HG03108 (cell line): ENCODE data around the gene ACADM.
"Not testable (repeated sequence)": the region's sequence is repeated elsewhere in the genome, so short reads cannot be mapped to it uniquely, and the experiment has no call there.

ENCODE experiments used
- ATAC-seq: cut with Tn5 transposase; IDR thresholded peaks from one replicate; pipeline ENCODE4 v1.9.1; 2021; ENCODE audit warnings: moderate library complexity; ENCODE audit not compliant: unreplicated experiment

Gene ACADM

DNA sequence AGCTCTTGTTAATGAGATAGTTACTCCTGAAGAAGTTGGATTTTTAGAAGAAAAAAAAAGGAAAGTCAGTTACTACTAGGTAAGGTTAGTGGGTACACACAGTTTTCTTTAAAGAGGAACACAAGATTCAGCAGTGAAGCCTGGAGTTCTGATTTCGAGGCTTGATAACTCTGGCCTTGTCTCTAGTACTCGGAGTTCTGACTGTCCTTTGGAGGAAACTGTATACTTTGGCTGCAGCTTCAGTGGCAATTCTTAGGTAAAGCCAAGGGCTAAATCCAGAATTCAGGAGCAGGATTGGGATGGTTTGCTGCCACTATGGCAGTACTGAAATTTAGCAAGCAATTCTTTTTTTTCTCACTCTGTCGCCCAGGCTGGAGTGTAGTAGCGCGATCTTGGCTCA is 9.2 kb downstream of the ACADM start:
- ATAC-seq, result no peak

DNA sequence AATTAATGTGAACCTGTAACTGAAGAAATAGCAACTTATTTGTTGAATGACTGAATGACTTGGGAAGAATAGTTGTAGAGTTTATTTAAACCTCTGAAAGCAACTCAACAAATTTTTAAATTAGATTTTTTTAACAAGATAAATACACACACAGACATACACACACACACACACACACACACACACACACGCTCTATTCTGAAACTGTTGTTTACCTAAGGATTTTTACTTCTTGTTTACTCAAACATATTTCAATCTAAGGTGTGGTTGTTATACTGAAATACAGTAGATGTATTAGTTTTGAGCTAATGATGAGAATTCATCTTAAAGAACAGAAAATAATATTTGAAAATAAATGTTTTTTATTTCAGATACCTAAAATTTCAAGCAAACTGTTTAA is 11.5 kb downstream of the ACADM start:
- ATAC-seq, result no peak

DNA sequence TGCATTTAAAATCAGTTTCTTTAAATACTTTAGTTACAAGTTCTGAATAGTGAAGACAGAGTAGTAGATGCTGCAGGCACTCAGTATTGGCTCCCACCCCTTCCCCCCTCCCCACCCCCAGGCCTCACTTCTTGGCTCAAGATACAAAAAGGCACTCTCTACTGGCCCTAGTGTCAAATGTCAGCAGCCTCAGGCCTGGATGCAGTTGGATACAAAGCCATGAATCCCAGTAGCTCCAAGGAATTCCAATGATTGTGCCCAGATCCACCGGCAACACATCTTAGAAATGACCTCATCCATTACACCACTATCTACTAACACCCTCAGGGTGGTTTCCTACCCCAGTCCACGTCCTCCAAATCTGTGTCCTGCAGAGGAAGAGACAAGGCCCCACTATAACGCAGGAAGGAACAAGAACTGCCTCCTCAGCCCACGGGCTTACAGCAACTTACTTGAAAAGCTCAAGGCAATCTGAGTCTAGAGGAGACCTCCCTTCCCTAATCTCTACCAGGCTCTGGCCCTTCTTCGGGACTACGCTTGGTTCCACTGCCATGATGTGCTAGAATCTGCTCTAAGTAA is 17.6 kb downstream of the ACADM start:
- ATAC-seq, result no peak

DNA sequence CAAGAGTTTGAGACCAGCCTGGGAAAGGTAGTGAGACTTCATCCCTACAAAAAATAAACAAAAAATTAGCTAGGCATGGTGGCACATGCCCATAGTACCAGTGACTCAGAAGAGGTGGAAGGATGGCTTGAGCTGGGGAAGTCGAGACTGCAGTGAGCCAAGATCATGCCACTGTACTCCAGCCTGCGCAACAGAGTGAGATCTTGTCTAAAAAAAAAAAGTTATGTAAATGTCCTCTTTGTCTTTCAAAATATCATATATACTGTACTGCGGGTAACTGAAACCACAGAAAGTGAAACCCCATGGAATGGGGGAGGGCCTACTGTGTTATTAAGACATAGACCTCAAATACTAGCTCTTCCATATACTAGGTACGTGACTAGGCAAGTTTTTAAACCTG is 20.8 kb downstream of the ACADM start:
- ATAC-seq, result no peak

DNA sequence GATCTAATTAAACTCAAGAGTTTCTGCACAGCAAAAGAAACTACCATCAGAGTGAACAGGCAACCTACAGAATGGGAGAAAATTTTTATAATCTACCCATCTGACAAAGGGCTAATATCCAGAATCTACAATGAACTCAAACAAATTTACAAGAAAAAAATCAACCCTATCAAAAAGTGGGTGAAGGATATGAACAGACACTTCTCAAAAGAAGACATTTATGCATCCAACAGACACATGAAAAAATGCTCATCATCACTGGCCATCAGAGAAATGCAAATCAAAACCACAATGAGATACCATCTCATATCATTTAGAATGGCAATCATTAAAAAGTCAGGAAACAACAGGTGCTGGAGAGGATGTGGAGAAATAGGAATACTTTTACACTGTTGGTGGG is 32.7 kb downstream of the ACADM start:
- not testable (repeated sequence) for ATAC-seq

DNA sequence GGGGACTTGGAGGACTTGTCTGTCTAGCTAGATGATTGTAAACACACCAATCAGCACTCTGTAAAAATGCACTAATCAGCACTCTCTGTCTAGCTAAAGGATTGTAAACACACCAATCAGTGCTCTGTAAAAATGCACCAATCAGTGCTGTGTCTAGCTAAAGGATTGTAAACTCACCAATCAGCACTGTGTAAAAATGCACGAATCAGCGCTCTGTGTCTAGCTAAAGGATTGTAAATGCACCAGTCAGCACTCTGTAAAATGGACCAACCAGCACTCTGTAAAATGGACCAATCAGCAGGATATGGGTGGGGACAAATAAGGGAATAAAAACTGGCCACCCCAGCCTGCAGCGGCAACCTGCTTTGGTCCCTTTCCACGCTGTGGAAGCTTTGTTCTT is 34.0 kb downstream of the ACADM start:
- ATAC-seq, result not testable (repeated sequence)

DNA sequence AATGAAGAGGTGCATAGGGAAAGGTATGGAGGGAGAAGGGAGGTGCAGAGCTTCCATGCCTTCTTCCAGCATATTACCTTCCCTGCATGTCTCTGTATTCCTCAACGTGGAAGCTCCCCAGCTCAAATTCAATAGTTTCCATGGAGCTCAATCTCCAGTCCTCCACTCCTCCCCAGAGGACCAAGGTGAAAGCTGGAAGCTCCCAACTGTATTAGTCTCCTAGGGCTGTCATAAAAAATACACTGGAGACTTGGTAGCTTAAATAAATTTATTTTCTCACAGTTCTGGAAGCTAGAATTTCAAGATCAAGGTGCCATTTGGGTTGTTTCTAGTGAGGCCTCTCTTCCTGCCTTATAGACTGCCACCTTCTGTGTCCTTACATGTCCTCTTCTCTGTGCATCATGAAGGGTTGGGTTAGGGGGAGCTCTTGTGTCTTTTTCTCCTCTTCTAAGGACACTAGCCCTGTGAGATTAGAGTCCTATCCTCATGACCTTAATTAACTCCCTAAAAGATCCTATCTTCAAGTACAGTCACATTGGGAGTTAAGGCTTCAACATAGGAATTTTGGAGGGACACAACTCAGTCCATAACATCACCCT is 39.6 kb downstream of the ACADM start:
- ATAC-seq, result no peak

DNA sequence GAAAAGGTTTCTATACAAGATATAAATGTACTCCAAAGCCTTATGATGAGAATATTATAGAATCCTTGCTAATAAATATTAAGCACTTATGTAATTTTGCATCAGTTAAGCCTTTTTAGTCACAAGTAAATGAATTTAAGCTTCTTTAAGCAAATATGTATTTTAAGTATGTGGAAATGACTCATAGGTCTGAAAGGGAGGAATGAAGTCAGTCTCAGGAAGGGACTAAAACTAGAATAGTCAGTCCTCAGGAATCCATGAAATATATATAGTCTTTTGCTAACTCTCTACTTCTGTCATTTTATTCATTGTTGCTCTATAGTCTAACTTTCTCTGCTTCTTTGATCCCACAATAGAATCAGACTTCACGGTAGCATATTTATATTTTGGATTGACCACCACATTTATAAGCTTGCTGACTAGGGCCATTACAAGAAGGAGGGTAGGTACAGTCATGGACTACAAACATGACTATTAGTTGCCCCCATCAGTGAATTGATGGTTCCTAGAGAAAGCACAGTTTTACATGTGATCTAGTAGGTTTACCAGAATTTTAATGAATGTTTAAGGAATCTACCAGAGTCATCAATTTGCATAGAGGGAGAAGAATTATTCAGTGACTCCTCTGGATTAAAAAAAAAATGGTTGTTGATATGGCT is 41.3 kb downstream of the ACADM start:
- no peak for ATAC-seq

DNA sequence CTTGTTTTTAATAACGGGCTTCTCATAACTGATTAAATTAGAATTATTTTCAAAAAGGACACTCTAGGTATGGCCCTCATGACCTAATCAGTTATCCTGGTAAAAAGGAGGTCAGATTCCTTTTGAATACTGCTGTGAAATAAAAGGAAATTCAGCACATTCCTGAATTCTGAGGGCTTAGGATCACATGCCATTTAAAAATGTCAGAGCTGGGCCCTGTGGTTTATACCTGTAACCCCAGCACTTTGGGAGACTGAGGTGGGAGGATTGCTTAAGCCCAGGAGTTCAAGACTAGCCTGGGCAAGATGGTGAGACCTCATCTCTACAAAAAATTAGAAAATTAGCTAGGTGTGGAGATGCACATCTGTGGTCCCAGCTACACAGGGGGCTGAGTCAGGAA is 43.5 kb downstream of the ACADM start:
- no peak for ATAC-seq

DNA sequence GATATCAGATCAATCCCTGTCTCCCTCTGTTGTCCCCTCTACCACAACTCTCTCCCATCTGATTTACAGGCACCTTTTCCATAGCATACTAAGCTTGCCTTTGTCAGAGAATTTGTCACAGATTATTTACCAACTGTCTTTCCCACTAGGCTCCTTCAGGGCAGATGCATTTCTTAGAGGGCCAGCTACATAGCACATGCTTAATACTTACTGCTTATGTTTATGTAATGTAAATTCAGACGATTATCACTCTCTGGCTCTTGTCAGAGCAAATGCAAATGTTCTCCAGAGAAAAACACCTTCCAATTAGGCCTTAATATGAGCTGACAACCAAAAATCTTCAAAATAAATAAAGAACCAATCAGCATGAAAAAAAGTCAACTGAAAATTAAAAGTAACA is 46.3 kb downstream of the ACADM start:
- no peak for ATAC-seq

DNA sequence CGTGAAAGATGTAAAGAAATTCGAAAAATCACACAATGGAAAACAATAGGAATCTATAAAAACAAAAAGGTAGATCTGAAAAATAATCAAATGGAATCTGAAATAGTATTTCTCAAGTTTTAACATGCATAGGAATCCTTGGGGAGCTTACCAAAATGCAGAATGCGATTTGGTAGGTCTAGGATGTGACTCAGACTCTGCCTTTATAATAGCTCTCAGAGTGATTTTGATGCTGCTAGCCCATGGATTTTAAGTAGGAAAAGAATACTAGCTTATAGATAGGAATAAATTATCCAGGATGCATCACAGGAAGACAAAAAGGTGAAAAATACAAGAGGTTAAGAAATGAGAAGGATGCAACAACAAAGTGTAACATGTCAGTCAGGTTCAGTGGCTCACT is 47.5 kb downstream of the ACADM start:
- no peak for ATAC-seq

DNA sequence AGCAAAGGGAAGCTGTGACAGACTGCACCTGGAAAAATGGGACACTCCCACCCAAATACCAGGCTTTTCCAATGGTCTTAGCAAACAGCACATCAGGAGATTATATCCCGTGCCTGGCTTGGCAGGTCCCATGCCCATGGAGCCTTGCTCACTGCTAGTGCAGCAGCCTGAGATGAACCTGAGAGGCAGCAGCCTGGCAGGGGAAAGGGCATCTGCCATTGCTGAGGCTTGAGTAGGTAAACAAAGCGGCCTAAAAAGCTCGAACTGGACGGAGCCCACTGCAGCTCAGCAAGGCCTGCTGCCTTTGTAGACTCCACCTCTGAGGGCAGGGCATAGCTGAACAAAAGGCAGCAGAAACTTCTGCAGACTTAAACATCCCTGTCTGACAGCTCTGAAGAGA is 53.3 kb downstream of the ACADM start:
- not testable (repeated sequence) for ATAC-seq

DNA sequence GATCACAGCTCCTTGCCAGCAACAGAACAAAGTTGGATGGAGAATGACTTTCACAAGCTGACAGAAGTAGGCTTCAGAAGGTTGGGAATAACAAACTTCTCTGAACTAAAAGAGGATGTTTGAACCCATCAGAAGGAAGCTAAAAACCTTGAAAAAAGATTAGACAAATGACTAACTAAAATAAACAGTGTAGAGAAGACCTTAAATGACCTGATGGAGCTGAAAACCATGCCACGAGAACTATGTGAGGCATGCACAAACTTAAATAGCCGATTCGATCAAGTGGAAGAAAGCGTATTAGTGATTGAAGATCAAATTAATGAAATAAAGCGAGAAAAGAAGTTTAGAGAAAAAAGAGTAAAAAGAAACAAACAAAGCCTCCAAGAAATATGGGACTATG is 54.2 kb downstream of the ACADM start:
- ATAC-seq, result not testable (repeated sequence)

DNA sequence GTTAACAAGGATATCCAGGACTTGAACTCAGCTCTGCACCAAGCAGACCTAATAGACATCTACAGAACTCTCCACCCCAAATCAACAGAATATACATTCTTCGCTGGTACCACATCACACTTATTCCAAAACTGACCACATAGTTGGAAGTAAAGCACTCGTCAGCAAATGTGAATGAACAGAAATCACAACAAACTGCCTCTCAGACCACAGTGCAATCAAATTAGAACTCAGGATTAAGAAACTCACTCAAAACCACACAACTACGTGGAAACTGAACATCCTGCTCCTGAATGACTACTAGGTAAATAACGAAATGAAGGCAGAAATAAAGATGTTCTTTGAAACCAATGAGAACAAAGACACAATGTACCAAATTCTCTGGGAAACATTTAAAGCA is 55.7 kb downstream of the ACADM start:
- ATAC-seq, result not testable (repeated sequence)

DNA sequence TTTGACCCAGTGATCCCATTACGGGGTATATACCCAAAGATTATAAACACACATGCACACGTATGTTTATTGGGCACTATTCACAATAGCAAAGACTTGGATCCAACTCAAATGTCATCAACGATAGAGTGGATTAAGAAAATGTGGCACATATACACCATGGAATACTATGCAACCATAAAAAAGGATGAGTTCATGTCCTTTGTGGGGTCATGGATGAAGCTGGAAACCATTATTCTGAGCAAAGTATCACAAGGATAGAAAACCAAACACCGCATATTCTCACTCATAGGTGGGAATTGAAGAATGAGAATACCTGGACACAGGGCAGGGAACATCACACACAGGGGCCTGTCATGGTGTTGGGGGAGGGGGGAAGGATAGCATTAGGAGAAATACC is 59.4 kb downstream of the ACADM start:
- ATAC-seq, result not testable (repeated sequence)

DNA sequence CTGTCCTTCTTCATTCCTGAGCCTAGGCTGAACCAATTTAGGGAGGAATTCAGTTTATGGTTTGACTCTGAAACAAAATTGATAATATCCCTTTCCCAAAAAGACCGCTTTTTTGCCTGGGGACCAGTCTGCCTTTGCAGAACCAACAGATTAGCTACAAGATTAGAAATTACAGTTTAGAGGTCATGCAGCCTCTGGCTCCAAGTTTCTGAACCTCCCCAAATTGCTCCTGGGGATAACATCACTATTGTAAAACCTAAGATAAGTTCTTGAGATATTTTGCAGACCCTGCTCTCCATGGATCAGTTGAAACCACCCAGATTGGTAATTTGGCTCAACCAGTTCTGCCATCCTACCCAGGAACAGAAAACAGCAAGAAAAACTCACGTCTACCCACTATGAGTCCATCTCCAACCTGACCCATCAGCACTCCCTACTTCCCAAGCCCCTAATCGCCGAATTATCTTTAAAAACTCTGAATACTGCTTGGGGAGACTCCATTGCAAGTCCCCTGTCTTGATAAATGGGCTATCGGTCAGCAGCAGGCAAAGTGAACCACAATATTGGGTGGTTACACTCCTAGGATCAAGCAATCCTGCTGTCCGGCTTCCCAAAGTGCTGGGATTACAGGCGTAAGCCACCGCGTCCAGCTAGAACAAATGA is 60.9 kb downstream of the ACADM start:
- peak; percentile 18 for ATAC-seq

DNA sequence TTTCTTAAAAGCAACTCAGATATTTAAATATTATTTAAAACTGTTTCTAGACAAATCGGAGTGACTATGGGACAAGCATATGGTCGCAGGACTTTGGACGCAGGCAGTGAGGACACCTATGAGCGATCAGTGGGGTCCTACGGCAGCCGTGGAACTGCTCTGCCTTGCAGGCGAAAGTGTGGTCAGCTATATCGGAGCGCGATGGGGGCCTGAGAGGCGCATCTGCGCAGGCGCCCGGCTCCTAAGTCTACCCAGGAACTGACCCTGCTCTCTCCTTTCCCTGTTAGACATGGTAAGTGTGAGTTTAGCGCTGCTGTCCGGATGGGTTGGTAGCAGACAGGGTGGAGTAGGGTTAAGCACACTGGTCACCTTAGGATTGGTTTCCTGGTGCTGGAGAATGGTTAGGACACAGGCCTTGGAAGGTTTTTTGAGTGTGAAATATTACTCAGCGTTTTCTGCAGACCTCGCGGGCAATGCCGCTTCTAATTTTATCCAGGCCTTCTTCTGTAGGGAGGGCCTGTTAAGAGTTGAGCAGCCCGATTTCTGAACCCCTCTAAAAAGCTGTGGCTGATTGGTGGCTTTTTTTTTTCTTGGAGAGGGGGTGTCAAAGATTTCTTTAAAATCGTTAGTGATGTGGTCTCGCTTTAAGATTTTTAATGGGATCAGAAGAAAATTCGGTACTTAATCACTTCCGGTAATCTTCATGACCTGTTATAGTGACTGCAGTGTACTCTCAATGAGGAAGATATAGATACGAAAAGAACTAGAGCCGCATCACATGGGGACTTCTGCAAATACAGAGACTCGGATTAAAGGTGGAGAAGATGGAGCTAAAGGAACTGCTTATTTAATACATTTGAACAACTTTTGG is 61.7 kb downstream of the ACADM start, which contains the start of gene RABGGTB:
RABGGTB (plus strand) TSS at position 274 of the 871 bp plus-strand sequence; CDS start at position 290, 16 bp downstream.
- peak; percentile 76 for ATAC-seq

DNA sequence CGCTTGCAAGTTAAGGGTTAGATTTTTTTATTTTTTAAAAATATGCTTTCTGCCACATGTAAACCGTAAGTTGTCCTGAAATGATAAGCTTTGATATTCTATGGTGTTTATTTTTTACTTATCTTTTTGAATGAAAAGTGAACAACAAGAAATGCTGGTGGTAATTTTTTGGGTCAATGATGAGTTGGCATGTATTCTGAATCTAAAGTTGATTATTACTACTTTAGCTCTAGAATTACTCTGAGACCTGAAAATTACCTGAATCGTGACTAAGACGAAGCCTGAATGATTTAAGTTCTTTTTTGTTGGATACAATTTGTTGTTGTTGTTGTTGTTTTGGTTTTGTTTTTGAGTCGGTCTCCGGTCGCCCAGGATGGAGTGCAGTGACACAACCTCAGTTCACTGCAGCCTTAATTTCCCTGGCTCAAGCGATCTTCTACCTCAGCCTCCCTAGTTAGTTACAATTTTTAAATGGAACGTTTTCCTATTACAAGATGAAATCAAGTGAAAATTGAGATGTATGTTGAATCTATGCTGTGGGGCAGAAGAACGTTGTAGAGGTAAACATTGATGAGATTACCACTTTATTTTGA is 62.5 kb downstream of the ACADM start:
- ATAC-seq, result no peak

DNA sequence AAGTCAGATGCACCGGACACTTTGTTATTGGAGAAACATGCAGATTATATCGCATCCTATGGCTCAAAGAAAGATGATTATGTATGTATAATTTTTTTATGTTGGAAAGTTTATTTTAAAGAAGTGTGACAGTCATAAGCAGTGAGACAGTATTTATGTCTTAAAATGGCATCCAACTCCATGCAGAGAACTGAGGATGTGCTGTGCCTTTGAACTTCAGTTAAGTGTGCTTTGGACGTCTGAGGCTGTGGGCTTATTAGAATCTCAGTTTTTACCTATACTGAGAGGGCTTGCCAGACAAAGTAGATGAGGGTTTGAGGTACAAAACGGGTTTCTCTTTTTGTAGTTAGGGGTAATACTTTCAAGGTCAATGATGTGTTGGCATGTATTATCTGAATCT is 63.0 kb downstream of the ACADM start:
- no peak for ATAC-seq

DNA sequence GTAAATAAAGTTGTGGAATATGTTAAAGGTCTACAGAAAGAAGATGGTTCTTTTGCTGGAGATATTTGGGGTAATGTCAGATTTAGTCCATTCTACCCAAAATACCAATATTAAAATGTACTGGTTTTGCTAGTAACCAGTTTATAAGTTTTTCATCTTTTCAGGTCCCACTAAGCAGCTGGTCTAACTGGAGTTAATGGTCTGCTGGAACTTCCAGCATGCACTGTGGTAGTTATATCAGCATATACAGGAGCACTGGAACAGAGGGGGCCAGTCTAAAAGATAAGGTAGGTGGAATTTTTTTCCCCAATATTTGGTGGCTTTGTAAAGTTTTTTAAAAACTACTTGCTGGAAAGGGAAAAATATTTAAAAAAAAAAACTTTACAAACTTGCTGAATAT is 65.5 kb downstream of the ACADM start:
- no peak for ATAC-seq

DNA sequence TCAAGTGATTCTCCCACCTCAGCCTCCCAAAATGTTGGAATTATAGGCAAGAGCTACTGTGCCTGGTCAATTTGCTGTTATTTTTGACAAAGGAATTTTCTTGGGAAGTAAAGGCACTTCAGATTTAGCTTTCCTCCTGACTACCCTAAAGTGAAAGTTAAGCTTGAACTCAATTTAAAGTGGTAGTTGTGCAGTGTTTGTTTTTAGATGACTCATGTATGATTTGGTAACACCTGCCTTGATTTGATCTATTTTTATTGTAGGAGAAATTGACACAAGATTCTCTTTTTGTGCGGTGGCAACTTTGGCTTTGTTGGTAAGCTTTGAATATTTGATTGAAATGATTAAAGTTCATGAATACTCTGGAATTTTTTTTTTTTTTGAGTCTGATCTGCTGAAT is 66.5 kb downstream of the ACADM start:
- ATAC-seq, result no peak
